ENCODE results near the gene ABITRAM. TPM values are rescaled to one million over a fixed set of nuclear protein-coding genes. Genes with fewer than 3 reads are reported as not detected.
A peak's percentile ranks its signal among the peaks of the same experiment; 100 is the strongest.

Gene ABITRAM
- total RNA-seq, 1 donor: 16.3 TPM

DNA sequence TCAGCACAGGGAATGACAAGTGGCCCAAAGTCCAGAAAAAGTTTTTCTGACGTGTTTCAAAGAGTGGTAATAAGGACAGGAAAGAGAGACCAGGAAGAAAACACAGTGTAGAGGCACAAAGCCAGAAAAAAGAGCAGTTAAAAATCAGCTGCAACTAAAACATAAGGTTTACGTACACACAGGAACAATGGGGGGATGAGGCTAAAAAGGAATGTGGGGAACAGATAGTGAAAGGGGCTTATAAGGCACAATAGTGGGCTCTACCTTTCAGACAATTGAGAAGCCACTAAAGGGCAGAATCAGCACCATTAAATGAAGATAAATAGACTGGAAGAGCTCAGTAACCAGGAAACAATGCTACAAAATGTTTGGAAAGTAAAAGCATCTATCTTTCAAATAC, 5.8 kb upstream of the ABITRAM start:
- DNase-seq (ENCODE audit: low read depth): no peak
- no peak overlapping the region for H3K4me3 ChIP-seq (ENCODE audit: low read depth, low read length)
- TF ChIP-seq, protein P1, sequence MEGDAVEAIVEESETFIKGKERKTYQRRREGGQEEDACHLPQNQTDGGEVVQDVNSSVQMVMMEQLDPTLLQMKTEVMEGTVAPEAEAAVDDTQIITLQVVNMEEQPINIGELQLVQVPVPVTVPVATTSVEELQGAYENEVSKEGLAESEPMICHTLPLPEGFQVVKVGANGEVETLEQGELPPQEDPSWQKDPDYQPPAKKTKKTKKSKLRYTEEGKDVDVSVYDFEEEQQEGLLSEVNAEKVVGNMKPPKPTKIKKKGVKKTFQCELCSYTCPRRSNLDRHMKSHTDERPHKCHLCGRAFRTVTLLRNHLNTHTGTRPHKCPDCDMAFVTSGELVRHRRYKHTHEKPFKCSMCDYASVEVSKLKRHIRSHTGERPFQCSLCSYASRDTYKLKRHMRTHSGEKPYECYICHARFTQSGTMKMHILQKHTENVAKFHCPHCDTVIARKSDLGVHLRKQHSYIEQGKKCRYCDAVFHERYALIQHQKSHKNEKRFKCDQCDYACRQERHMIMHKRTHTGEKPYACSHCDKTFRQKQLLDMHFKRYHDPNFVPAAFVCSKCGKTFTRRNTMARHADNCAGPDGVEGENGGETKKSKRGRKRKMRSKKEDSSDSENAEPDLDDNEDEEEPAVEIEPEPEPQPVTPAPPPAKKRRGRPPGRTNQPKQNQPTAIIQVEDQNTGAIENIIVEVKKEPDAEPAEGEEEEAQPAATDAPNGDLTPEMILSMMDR (IDR thresholded peaks at IDR 0.05; ENCODE audit: insufficient read depth, low read length): no peak

DNA sequence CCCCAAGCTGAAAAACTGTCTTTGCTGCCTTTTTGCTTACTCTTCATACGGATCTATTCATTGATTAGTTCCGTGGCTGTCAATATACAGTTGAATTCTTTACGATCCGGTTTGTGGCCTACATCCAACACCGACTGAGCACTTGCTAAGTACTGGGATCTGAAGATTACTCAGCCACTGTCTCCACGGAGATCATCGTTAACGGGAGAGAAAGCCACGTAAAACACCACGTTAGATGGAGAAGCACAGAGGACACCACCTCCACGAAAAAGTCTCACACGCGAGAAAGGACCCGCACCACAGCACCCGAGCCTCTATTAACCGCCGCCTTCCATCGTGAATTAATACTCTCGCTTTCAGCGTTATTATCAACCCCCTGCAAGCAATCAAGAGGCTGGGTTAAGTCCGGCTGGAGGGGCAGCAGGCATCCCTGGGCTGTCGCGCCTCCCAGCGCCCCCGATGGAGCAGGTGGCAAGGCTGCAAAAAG, 926 bp upstream of the ABITRAM start:
- peak; percentile 24 for DNase-seq (ENCODE audit: low read depth)
- peak overlapping the region; percentile 96 for H3K4me3 ChIP-seq (ENCODE audit: low read depth, low read length)
- TF ChIP-seq, protein P1 (IDR thresholded peaks at IDR 0.05; ENCODE audit: insufficient read depth, low read length): no peak

DNA sequence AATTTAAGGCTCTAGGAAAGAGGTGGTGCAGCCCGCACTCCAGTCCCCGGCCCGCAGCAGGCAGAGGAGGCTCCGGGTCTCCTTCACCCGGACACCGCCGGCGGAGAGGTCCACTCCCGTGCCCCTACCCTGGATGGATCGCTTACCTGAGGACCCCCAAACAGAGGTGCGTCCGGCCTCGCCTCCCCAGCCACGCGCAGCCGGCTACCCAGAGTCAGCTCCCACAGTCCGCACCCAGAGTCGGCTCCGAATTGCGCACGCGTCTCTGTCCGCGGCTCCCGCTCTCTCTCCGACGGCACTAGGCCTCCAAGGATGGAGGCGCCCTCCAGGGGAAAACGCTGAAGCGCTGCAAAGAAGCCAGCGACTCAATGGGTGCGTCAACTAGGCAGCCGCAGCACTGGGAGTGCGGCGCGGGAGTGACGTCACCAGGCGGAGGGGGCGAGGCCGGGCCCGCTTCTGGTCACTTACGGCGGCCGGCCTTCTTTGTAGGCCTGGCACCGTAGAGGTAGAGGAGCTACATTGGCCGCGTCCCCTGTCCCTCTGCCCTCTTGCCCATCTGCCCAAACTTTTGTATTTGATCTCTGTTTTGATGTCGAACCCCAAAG, 380 bp upstream of the ABITRAM start, which contains the start of gene ELP1:
Gene ELP1, minus strand, starts transcription at position 407 of the 605 bp plus-strand sequence. CDS start 2,978 bp downstream, outside the sequence.
- DNase-seq (ENCODE audit: low read depth): peak; percentile 94
- TF ChIP-seq, protein P1 (IDR thresholded peaks at IDR 0.05; ENCODE audit: insufficient read depth, low read length): peak; percentile 51
- peak within 1 kb of the TSS; percentile 96 for H3K4me3 ChIP-seq (ENCODE audit: low read depth, low read length)

DNA sequence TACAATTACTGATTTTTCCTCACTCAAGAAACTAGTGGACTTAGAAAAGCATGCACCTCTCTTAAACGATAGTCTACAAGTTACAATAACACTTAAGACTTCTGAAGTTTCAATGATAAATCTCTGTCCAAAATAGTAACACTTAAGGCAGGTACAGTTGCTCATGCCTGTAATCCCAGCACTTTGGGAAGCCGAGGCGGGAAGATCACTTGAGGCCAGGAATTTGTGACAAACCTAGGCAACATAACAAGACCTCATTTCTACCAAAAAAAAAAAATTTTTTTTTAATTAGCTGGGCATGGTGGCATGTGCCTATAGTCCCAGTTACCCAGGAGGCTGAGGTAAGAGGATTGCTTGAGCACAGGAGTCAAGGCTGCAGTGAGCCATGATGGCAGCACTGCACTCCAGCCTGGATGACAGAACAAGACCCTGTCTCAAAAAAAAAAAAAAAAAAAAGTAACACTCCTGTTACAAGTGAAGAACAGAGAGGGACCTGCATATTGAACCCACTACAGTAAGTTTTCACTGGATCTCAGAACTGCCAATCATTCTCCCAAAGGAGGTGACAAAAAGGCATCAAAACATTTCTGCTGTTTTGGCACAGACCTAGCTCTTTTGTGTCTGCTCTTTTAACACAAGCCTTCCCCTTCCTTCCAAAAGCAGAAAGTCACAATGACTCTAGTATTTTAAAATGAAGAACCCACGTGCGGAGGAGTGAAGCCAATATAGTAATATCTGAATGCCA, 3.5 kb downstream of the ABITRAM start:
- TF ChIP-seq, protein P1 (IDR thresholded peaks at IDR 0.05; ENCODE audit: insufficient read depth, low read length): no peak
- DNase-seq (ENCODE audit: low read depth): no peak
- H3K4me3 ChIP-seq (ENCODE audit: low read depth, low read length): no peak overlapping the region

DNA sequence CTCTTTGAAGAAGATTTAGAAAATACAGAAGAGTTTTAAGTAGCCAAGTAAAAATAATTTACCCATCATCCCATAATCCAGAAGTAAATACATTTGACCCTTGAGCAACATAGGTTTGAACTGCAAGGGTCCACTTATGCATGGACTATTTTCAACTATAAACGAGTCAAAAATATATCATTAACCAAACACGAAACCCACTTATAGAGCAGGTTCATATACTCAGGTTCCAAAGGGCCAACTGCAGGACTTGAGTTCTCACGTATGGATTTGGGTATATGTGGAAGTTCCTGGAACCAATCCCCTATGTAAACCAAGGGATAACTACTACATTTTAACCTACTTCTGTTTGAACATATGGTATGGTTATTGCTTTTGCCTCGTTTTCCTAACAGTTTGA, 5.8 kb downstream of the ABITRAM start:
- TF ChIP-seq, protein P1 (IDR thresholded peaks at IDR 0.05; ENCODE audit: insufficient read depth, low read length): no peak
- no peak overlapping the region for H3K4me3 ChIP-seq (ENCODE audit: low read depth, low read length)
- DNase-seq (ENCODE audit: low read depth): no peak

DNA sequence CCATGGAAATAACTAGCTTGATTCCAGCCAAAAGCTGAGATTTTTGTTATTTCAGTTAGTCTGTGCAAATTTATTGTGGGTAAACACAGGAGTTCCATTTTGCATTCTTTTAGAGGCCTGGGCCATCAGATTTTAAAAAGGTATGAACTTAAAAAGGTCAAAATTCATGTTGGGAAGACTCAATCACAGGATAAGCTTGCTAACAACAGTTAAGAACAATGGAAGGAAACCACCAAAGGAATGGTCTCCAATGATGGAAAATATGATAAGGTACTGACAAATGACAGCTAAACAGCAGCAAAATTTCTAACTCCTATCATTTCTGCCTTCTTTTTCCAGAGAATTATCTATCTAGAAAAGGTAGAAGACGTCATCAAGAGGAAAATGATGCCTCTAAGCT, 16.0 kb downstream of the ABITRAM start:
- TF ChIP-seq, protein P1 (IDR thresholded peaks at IDR 0.05; ENCODE audit: insufficient read depth, low read length): no peak
- H3K4me3 ChIP-seq (ENCODE audit: low read depth, low read length): no peak overlapping the region
- no peak for DNase-seq (ENCODE audit: low read depth)
